ENCODE data around the gene DSCAML1.

DSCAML1 gene

GRCh38 chr11:117538263-117539135 lies 258.5 kb downstream of the DSCAML1 start:
- no peak for DNase-seq

GRCh38 chr11:117535850-117536411 lies 261.1 kb downstream of the DSCAML1 start:
- no peak for DNase-seq

GRCh38 chr11:117535201-117535849 lies 261.7 kb downstream of the DSCAML1 start:
- DNase-seq = no peak

GRCh38 chr11:117532568-117532967 lies 264.4 kb downstream of the DSCAML1 start:
- DNase-seq = no peak

- no peak for DNase-seq
Measured at GRCh38 chr11:117529816-117530215, 267.2 kb downstream of the DSCAML1 start.

GRCh38 chr11:117528097-117528721 lies 268.8 kb downstream of the DSCAML1 start:
- DNase-seq = no peak

- DNase-seq = no peak
Measured at GRCh38 chr11:117527271-117527670, 269.7 kb downstream of the DSCAML1 start.

- no peak for DNase-seq
Measured at GRCh38 chr11:117525866-117526542, 271.0 kb downstream of the DSCAML1 start.

GRCh38 chr11:117524468-117525183 lies 272.4 kb downstream of the DSCAML1 start:
- no peak for DNase-seq

- DNase-seq = no peak
Measured at GRCh38 chr11:117523680-117524079, 273.3 kb downstream of the DSCAML1 start.

- DNase-seq = no peak
Measured at GRCh38 chr11:117521974-117522373, 275.0 kb downstream of the DSCAML1 start.

- DNase-seq = no peak
Measured at GRCh38 chr11:117520966-117521365, 276.1 kb downstream of the DSCAML1 start.

GRCh38 chr11:117520201-117520600 lies 276.8 kb downstream of the DSCAML1 start:
- DNase-seq = no peak

- DNase-seq = no peak
Measured at GRCh38 chr11:117519590-117519989, 277.4 kb downstream of the DSCAML1 start.

GRCh38 chr11:117519170-117519569 lies 277.8 kb downstream of the DSCAML1 start:
- DNase-seq = no peak

- no peak for DNase-seq
Measured at GRCh38 chr11:117518455-117518854, 278.6 kb downstream of the DSCAML1 start.

GRCh38 chr11:117517097-117517496 lies 279.9 kb downstream of the DSCAML1 start:
- DNase-seq = no peak

GRCh38 chr11:117515892-117516787 lies 280.9 kb downstream of the DSCAML1 start:
- no peak for DNase-seq

GRCh38 chr11:117514256-117514655 lies 282.8 kb downstream of the DSCAML1 start:
- no peak for DNase-seq

- DNase-seq = no peak
Measured at GRCh38 chr11:117513666-117514065, 283.4 kb downstream of the DSCAML1 start.

GRCh38 chr11:117511931-117512539 lies 285.0 kb downstream of the DSCAML1 start:
- no peak for DNase-seq

Data from activated CD4-positive, alpha-beta T cell treated with anti-CD3 and anti-CD28 coated beads, Interleukin-2, amount 50 U/mL, for 16 hours (primary cell).